NCI-H2081 (cell line): ENCODE results near the gene SRPX.

Experiments used
- DNase-seq, 2 experiments: peaks; one replicate each; lab custom pipeline; 2025; lab: John Stamatoyannopoulos, UW

SRPX gene

DNA sequence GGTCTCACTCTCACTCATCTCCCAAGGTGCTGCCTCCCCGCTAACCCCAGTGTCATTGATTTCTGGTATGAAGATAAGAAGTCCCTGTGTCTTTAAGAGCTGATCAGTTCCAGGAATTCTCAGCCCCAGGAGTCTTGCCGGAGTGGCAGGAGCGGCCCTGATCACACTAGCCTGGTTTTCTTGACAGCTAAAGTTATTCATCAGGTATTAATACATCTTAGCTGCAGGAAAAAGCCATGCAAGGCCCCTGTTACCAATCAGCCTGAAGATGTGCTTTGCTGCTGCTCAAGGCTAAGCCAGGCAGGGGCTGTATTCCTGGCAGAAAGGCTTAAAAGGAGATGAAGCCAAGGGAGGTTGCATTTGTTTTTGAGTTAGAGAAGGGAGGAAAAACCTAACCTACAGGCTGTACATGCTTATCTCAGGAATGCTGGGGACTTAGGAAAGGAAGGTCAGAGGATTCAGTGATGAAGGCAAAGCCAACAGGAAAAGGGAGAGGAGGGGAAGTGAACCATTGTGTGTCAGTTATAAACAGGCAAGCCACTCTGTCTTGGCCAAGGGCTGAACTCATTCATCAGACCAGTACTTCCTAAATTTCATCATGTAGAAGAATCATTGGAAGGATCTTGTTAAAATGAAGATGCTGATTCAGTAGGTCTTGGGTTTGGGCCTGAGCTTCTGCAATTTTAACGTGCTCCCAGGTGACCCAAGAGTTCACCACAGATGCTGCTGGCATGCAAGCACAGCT, 8.6 kb downstream of the SRPX start:
- DNase-seq = no peak

DNA sequence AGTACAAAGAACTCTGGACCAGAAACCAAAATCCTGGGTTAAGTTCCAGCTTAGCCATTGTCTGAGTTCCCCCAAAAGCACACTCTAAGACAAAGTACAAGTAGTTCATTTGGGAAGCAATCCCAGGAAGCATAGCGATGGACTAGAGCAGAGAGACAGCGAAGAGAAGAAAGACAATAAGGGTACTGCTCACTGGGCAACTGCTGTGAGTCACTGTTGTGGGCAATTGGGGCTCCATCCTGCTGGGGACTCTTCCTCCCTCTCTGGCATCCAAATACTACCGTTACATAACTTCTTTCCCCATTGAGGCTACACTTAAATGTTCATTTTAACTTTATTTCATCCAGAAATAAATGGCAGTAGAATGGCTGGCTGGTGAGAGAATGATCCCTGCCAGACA, 14.1 kb downstream of the SRPX start:
- no peak for DNase-seq

DNA sequence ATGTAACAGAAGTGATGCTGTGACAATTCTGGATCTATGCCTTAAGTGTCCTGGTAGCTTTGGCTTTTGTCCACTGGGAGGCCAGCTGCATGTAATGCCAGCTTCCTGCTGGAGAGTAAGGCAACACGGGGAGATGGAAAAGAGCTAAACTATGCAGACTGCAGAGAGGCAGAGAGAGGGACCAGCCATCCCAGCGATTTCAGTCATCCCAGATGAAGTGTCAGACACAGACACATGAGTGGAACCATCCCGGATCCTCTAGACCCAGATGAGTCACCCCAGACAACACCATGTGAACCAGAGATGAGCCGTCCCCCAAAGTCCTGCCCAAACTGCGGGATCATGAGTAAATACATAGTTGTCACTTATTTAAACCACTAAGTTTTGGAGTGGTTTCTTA, 14.6 kb downstream of the SRPX start:
- DNase-seq = no peak

DNA sequence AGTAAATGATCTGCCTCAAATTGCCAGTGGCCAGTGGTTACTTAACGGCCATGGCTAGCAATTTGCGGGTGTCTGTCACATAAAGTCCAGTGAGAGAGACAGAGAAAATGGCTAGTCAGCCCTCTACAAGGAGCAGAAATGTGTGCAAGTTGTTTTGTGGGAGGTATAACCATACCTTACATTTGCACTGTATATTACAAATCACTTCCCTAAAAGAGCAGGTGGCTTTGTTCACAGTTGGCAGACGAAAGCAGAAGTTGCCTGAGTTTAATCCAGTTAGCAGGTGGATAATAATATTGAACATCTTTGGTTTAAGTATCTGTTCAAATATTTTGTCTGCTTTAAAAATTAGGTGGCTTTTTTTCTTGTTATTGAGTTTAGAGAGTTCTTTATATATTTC, 15.6 kb downstream of the SRPX start:
- DNase-seq = no peak

DNA sequence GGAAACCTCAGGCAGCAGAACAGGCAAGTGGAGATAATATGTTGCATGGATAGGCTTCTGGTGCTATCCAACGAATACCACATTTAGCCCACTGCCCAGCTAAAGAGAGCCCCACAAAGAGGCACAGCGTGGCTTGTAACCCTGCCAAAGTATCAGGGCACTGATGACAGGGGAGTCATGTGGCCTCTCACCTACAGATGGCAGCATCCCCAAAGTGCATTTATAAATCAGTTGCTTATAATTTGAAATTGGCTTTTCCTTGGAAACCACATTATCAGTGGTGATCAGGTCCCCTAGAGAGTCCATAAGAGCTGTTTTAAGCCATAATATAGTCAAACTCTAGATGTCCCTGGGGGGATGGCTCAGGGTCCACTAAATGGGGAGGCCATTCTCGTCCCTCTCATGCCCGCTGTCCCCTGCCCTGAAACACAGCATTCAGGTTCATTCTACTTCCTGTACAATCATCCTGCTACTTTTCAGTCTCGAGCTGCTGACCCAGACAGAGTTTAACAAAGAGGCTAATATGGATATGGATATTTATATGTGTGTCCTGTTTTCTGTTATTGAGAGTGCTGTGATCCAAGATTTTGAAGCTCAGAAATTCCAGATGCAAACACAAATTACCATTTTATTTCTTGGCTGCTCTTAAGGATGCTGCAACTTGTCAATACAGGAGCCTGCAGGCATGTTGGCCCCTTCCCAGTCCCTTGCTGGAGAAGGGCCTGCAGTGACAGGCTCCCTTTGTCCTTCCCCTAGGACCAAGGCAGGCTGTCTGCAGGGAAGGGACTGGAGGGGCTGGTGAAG, 28.5 kb downstream of the SRPX start:
- peak in 1 of 2 experiments; percentile 41 for DNase-seq

DNA sequence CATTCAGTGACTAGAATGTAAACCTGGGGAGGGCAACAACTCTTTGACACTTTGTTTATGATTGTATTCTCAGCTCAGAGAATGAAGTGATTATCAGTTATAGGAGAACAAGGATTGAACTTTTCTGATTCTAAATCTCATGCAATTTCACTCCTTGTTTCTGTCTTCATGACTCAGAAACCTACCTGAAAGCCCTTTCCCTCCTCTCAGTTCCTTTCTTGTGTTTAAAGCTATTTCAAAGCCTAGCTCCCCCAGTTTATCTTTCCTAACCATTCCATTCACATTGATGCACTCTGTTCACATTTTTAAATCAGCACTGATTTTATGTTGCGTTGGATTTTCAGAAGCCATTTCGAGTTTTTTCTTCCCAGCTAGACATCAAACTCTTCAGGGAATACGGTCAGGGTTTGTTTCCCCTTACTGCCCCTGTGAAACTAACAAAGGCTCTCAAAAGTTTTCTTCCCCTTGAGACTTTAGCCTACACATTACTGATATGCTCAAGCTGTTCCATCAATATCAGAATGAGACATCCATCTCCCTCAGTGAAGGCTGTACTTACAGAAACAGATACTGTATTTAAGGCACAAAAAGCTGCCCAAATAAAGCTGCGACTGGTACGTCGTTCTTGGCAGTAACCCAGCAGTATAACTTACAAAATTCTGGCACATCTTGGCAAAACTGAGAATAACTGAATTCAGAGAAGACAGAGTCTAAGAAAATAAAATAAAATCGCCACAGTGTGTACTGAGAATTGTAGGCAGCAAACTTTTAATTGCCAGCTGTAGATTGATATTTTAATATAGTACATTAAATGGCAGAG, 31.0 kb downstream of the SRPX start:
- no peak for DNase-seq

DNA sequence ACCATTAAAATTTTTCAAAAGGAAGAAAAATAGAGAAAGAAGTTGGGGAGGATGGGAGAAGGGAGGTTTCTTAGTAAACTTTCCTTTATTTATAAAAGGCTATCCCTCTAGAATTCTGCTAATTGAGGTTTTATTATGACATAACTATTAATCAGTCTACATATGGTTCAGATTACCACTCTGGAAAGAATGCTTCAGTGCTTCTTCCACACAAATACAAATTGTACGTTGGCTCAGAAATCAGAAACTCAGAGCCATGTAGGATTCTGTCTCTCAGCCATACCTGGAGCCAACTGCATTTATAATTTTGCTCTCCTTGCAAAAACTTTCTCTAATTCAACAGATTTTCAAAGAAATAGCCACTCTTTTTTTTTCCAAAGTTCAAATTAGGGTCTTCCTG, 37.1 kb downstream of the SRPX start:
- no peak for DNase-seq

DNA sequence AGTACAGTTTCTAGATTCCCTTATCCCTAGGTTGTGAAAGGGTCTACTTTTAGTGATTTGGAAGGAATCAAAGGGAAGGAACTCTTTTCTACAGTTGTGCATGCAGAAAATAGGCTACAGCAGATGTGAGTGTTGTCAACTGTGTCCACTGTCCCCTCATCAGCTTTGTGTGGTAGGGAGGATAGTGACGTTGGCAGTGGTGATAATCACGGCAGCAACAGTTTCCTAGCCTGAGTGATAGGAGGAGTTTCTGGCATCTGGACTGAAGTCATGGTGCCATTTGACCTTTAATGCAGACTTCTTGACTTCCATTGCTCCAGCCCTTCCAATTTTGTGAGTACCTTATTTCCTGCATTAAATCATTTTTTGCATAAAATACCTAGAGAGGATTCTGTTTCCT, 39.3 kb downstream of the SRPX start:
- DNase-seq = no peak

DNA sequence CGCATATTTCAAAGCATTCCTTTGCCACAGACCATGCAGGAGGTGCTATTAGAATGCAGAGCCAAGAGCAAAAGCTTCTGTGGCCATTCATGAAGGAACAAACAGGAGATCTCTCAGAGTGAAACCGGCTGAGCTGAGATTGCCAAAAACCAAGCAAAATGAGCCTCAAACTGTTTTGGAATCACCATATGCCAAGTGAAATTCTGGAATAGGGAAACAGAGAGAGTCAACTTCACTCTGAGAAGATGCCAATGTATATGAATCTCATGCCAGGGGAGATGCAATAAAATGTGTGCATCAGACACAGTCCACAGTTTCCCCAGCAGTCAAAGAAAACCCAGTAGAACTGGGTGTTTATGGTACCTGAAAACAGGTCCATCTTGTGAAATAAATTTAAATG, 42.3 kb downstream of the SRPX start:
- no peak for DNase-seq

DNA sequence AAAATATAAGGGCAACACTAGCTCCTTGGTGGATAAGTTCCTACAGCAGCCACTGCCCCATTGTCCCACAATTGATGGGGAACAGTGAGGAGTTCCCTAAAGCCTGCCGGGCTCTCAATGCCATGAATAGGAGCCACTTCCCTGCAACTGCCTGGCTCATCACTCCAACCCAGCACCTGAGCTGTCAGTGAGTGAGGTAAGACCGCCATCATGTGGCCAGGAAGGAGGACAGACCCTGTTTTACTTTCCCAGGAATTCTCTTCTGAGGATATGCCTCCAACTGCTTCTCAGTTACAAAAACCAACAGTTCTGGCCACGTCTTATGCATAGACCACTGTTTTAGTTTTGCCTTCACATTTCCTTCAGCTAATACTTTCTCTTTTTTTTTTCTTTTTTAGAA, 45.5 kb downstream of the SRPX start:
- DNase-seq = peak; percentile 56 to 68

DNA sequence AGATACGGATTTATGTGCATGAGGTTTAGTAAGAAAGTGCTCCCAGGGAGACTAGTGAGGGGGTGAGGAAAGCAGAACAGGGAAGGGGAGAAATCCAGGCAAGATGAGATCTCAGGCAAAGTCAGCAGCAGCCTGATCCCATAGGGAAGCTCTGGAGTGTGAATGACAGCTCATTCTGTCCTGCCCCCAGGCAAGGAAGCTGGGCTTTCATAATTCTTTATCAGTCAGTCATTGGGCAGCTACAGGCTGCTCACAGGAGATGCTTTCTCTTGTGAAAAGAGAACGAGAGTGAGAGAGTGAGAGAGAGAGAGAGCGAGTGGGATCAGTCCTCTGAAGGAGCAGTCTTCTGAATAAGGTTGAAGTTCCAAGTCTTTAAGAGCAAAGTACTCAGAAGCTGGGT, 48.1 kb downstream of the SRPX start:
- no peak for DNase-seq

DNA sequence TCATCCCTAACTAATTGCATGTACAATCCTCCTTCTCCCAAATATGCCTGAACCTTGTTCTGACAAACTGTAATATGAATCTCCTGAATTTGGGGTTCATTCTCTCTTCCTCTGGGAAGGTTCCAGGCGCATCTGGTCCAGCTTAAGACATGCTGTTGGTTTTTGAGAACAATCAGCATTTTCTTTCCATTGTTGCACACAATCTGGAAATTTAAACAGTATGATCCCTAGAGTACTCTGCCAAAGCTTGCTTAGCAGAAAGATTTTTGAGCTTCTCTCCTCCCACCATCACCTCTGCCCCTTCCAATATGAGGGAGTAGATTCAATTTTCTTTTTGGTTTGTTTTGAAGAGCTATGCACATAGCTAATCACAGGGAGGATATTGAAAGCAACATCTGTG, 50.1 kb downstream of the SRPX start:
- no peak for DNase-seq

DNA sequence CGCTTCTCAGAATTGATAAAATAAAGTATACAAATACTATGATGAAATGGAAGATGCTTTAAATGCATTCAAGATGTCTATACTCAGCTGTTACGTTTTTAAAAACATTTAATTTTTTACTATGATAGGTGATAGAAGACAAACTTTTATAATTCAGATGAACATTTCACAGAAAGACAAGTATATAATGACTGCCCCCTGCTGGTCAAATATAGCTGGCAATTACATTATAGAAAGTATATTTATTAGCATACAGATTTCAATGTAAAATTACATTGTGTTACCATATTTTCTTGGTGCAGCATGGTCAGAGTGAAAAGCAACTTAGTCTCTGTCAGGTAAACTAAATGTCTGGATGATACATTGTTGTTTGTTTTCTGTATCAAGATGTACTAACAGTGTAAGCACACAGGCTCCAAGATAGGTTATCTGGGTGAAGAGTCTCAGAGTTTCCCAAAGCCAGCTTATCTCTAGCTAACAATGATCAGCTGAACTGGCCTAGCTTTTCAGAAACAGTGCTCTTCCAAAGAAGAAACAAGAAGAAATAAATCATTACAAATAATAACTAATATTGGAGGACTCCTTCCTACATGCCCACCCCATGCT, 54.1 kb downstream of the SRPX start:
- DNase-seq = peak; percentile 11 to 39

DNA sequence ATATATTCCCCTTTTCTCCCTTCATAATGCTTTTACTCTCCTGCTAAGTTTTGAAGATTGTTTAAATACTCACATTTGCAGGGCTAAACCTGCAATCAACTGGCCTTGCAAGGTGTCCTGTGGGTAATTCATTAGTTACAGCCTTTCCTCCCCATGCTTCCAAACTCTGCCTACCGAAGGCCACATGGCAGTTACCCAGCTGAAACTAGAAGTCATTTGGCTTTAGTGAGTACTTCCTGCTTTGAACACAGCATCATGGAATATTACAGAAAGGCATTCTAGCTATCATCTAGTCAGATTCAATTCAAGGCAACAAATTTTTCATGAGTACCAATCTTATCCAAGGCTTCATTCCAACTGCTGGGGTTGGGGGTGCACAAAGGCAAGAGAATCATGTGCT, 55.6 kb downstream of the SRPX start:
- no peak for DNase-seq

DNA sequence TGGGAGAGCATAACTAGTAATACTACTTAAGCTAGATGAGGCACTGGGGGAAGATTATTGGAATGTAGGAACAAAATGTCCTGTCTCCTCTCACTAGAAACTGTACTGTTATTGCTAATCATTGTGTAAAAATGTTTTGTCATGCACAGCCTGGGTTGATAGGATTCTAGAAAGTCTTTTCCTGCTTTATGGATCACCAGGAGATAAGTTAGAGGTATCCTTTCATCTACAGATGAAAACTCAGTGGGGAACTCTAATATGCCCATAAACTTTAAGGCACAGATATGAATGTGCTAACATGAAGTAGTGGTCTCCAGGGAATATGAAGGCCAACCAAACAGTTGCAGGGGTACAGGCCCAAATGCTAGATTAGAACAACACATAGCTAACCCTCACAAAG, 57.5 kb downstream of the SRPX start:
- DNase-seq = no peak

DNA sequence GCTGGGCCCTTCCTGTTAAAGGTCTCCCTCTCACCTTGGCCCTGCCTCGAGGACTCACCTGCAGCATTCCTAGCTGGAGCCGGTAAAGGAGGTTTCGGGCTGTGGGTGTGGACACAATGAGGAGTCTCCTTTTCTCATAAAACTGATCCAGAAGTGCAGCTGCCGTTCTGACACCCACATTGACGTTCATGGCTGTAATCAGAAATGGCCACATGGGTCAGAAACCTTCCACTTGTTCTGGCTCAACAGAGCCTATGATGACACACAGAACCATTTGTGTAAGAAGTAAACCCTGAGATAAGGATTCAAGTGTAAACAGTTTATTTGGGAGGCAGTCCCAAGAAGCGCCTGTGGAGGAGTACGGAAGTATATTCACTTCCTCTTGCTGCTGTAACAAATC, 63.8 kb downstream of the SRPX start:
- no peak for DNase-seq

DNA sequence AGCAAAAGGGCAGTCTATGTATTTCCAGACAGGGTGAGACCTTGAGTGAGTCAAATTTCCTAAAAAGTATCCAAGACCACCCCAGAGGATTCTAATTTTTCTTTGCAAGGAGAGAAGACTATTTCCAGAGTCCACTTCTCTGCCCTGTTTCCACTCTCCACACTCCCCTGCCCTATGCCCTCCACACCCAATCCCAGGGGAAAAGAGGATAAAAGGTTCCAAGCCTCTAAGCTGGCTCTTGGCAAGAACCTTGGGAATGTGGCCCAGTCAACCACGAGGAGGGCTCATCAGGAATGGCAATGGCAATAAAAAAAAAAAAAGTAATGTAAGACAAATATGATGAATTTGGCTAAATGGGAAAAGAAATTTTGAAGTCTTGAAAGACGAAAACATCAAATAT, 65.9 kb downstream of the SRPX start:
- DNase-seq = no peak

DNA sequence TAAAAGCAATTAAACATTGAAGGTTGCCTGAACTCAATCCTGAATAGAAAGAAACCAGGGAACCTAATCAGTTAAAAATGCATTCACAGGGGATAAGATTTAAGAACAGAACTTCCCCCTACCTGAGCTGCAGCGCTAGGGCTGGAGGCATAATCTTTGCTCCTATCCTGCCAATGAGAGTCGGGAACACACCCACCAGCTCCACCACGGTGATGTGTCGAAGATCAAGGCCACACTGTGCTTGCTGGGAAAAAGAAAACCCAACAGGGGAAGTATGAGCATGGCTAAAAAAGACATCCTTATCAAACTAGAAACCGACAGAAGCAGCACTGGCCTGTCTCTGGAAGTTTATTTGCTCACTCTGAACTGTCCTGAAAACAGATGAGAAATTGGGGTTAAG, 66.3 kb downstream of the SRPX start:
- DNase-seq = no peak

DNA sequence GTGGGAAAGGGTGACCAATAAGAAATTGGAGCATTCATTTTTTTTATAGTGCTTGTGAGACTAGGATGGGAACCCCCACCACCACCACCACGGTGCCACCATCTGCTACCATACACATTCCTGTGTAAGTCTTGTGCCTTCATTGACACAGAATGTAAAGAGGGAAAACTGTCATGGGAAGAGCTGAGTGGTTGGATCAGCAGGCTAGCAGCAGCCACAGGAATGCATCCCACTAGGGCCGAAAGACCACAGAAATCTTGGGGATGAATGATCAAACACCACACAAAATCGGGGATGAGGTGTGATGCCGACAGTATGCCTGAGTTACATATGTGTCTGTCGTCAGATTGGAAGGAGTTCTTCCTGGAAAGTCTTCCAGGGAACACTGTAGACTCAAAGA, 69.2 kb downstream of the SRPX start:
- no peak for DNase-seq

DNA sequence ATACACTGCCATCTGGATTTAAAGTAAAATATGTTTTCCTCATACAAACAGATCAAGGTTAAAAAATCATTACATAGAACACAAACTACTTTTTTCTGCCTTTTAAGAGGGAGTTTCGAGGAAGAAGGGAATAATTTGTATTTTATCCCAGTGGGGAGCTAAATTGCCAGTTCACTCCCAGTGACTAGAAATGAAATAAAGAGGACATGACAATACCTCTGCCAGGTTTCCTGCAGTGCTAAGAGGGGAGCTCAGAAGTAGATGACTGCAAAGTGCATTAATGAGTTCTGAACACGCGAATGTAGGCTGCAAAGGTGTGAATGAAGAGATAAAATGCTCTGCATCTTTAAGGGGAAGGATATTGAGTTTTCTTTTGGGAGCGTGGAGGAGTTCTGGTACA, 69.7 kb downstream of the SRPX start:
- DNase-seq = peak in 1 of 2 experiments; percentile 66

DNA sequence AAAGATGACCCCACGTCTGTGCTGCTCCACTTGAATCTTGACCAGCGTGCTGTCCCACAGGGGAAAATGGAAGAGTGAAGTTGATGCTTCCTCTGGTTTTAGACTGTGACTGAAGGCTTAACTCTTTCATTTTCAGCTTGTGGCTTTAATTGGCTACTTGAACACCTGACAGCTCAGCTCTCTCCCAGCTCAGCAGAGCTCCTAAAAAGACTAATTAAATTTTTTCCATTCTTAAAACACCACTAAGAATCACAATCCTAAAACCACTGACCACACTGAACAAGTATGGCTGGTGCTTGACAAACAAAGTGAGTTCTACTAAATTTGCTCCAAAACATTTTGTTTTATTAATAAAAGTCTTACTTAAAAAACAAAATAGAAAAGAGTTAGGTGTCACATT, 71.7 kb downstream of the SRPX start:
- no peak for DNase-seq

DNA sequence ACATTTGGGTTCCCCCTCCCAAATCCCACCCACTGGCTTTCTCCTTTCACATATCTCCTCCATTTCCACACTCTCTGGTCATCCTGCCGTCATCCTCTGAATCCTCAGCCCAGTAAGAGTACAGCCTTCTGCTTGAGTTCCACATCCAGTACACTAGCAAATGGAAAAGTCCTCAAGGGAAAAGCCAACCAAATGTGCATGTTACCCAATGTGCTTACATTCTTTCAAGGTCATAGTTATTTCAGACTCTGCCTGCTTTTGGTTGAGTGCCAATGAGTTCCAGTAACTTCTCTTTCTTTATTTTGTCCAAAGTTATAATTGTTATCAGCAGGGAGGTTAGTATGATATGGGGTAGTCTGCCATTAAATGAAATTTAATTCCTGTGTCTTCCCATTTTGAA, 78.1 kb downstream of the SRPX start:
- DNase-seq = no peak
